Measurements from ENCODE around the gene CCDC14.

GRCh38 chr3:123997543-123997942, 36.5 kb upstream of the CCDC14 start:
- TF ChIP-seq CTCF (conservative IDR thresholded peaks at IDR 0.05) (no peak), EZH2 (IDR thresholded peaks at IDR 0.05; ENCODE audit: low read depth) (no peak)

Measured in PC-9 (cell line).